HEK293T (cell line): ENCODE results near the gene NOTCH3.

Experiments used
- FOXK2 ChIP-seq: fragments of 450-650 bp; IDR thresholded peaks from 2 replicates; pipeline ENCODE4 v1.6.1; 2016; ENCODE audit warnings: mild to moderate bottlenecking
- NFRKB ChIP-seq: fragments of 450-650 bp; IDR thresholded peaks from 2 replicates; pipeline ENCODE4 v1.6.1; 2016; ENCODE audit warnings: mild to moderate bottlenecking, moderate library complexity

DNA sequence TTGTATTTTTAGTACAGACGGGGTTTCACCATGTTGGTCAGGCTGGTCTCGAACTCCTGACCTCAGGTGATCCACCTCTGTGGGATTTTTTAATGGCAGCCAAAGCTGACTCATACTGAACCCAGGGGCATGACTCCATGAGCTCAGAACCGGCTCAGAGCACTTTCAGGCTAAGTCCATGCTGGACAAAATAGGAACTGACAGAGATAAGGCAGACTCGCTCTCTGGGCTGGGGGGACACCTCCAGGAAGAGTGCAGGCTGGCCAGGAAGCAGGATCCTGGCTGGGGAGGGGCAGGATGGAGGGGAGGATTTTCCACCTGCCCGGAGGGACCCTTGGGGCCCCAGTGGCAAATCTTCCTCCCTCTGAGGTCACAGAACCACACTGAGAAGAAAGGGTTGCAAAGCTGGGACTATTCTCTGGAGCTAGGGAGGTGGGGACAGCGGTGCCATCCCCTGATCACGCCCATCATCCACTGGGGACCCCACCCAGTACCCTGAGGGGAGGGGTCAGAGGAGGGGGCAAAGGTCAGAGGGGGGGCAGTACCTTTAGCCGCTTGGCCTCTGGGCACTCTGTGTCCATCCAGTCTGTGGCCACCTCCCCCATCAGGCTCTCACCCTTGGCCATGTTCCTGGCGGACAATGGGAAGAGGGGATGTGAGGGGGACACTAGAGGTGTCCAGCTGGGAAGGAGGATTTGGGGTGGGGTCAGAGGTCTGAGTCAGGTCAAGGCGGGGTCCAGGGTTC is 31.1 kb downstream of the NOTCH3 start:
- TF ChIP-seq NFRKB (no peak), FOXK2 (no peak)
